ENCODE measurements around the gene IER5L.

- TF ChIP-seq EZH2 (IDR thresholded peaks at IDR 0.05) (no peak), POLR2AphosphoS5 (IDR thresholded peaks at IDR 0.05; ENCODE audit: borderline replicate concordance, low read depth, low read length) (no peak), FOXP2 (optimal IDR thresholded peaks at IDR 0.05; ENCODE audit: control extremely low read depth, extremely low read length, insufficient read depth) (no peak)
Observed at GRCh38 chr9:129198319-129199043, 20.4 kb upstream of the IER5L start.

Measured in SK-N-MC (cell line).